Peyer's patch (tissue), 4 donors: Measurements from ENCODE around the gene ZYG11B. TPM values are rescaled to one million over a fixed set of nuclear protein-coding genes. Genes with fewer than 3 reads are reported as not detected.
"Not testable (repeated sequence)": the region's sequence is repeated elsewhere in the genome, so short reads cannot be mapped to it uniquely, and the experiment has no call there.

Experiments
- DNase-seq, 3 donors: peaks; one replicate each; pipeline ENCODE4 v3.0.0-alpha.2; 2017 to 2019
- H3K27ac ChIP-seq, 4 donors: fragments of 200-600 bp; sonication (generic); one replicate each; pipeline ENCODE4 v1.5.1; 2016 to 2019
- H3K27me3 ChIP-seq, 2 donors: fragments of 200-600 bp; sonication (generic); one replicate each; pipeline ENCODE4 v1.5.1; 2019
- H3K36me3 ChIP-seq, 3 donors: fragments of 200-600 bp; sonication (generic); one replicate each; pipeline ENCODE4 v1.5.1; 2016 to 2019
- H3K4me1 ChIP-seq, 4 donors: fragments of 200-600 bp; sonication (generic); one replicate each; pipeline ENCODE4 v1.5.1; 2016 to 2019
- H3K4me3 ChIP-seq, 4 donors: fragments of 200-600 bp; sonication (generic); 1 replicate in 3 of 4; 2 replicates in 1 of 4; pipeline ENCODE4 v1.5.1; 2016 to 2019; ENCODE audit warnings: mild to moderate bottlenecking in 1 of 4
- H3K9me3 ChIP-seq, 4 donors: fragments of 200-600 bp; sonication (generic); one replicate each; pipeline ENCODE4 v1.5.1; 2016 to 2019; ENCODE audit warnings: mild to moderate bottlenecking in 1 of 4
- CTCF ChIP-seq, 6 experiments: fragments of 450-650 bp in 4 of 6; fragments of 200-600 bp in 2 of 6; sonication (generic) in 1 of 6; IDR thresholded peaks; one replicate each; pipeline ENCODE4 v1.5.1; 2017 to 2019; ENCODE audit warnings: antibody characterized with exemption in 6 of 6, mild to moderate bottlenecking in 3 of 6, moderate library complexity in 1 of 6
- POLR2A ChIP-seq, 2 donors: fragments of 450-650 bp; IDR thresholded peaks; one replicate each; pipeline ENCODE4 v1.5.1; 2017; ENCODE audit warnings: antibody characterized with exemption in 2 of 2, mild to moderate bottlenecking in 2 of 2, moderate library complexity in 2 of 2
- small RNA-seq, 2 donors: library from RNA; depleted of rRNA; stranded (forward); fragments of <200 nt; gene quantifications; one replicate each; pipeline ENCODE3, GENCODE V24; 2016
- total RNA-seq, 4 donors: library from RNA; depleted of rRNA; stranded (reverse); fragments of >200 nt; gene quantifications; one replicate each; pipeline ENCODE4 v1.1.0, GENCODE V29; 2016

ZYG11B gene
- total RNA-seq, 4 donors from 2014 or later: 21.4 to 36.3 (median 27.8) TPM

- Histone ChIP-seq H3K36me3 (no peaks in the 10 kb centered on the region), H3K27me3 (no peaks in the 10 kb centered on the region), H3K9me3 (no peaks in the 10 kb centered on the region), H3K4me3 (no peak overlapping the region), H3K4me1 (no peaks in the 10 kb centered on the region), H3K27ac (no peak overlapping the region)
- no peak for TF ChIP-seq POLR2A (IDR thresholded peaks at IDR 0.05)
- no peak for TF ChIP-seq CTCF (IDR thresholded peaks at IDR 0.05)
- no peak for DNase-seq
Measured at GRCh38 chr1:52862666-52863458, 136.6 kb downstream of the ZYG11B start.

GRCh38 chr1:52867087-52867863, 141.0 kb downstream of the ZYG11B start:
- H3K4me3 ChIP-seq: no peak overlapping the region
- H3K27ac ChIP-seq: no peak overlapping the region
- no peaks in the 10 kb centered on the region for H3K36me3 ChIP-seq
- no peaks in the 10 kb centered on the region for H3K4me1 ChIP-seq
- no peak for TF ChIP-seq CTCF (IDR thresholded peaks at IDR 0.05)
- TF ChIP-seq POLR2A (IDR thresholded peaks at IDR 0.05): no peak
- no peaks in the 10 kb centered on the region for H3K9me3 ChIP-seq
- no peaks in the 10 kb centered on the region for H3K27me3 ChIP-seq
- DNase-seq: no peak

- not testable (repeated sequence) for DNase-seq, H3K27me3 ChIP-seq, H3K4me3 ChIP-seq, H3K9me3 ChIP-seq, H3K27ac ChIP-seq, H3K36me3 ChIP-seq, H3K4me1 ChIP-seq
Measured at GRCh38 chr1:52869727-52870126, 143.5 kb downstream of the ZYG11B start.

- TF ChIP-seq CTCF (IDR thresholded peaks at IDR 0.05) (no peak), POLR2A (IDR thresholded peaks at IDR 0.05) (no peak)
- Histone ChIP-seq H3K36me3 (no peaks in the 10 kb centered on the region), H3K9me3 (no peaks in the 10 kb centered on the region), H3K27ac (no peak overlapping the region), H3K27me3 (no peaks in the 10 kb centered on the region), H3K4me3 (no peak overlapping the region), H3K4me1 (no peaks in the 10 kb centered on the region)
- no peak for DNase-seq
Measured at GRCh38 chr1:52876843-52877242, 150.6 kb downstream of the ZYG11B start.

Small RNA genes within 50 kb of the gene (small RNA-seq; reads per million reads assigned to genes)
- gene RN7SL62P (0 reads per million in 2 donors), gene RNU2-30P (0 to 0.06 reads per million in 2 donors), gene RNU6-969P (0 reads per million in 2 donors)

Other genes starting within 250 kb of the ZYG11B start
- gene TUT4, start 173.4 kb upstream of the ZYG11B start, total RNA-seq: 100 to 1,000 TPM in 1 of 4 donors, 10 to 100 TPM in 3; 22.1 to 212 (median 50.0) TPM
- gene GPX7, start 124.1 kb upstream of the ZYG11B start, total RNA-seq: 1 to 10 TPM in 3 of 4 donors, not detected in 1; 1.4 to 6.2 (median 2.0) TPM
- gene SHISAL2A, start 93.3 kb upstream of the ZYG11B start, total RNA-seq: 1 to 10 TPM in 2 of 4 donors, under 1 TPM in 1, not detected in 1; 0.88 to 7.4 (median 1.7) TPM
- 10 to 100 TPM in 1 of 4 donors, 1 to 10 TPM in 3; 5.9 to 17.0 (median 9.4) TPM for gene COA7, start 28.1 kb upstream of the ZYG11B start, total RNA-seq
- gene ZYG11A, start 116.3 kb downstream of the ZYG11B start, total RNA-seq: not detected
- gene ECHDC2, start 195.3 kb downstream of the ZYG11B start, total RNA-seq: 100 to 1,000 TPM; 191 to 421 (median 263) TPM
- 100 to 1,000 TPM; 161 to 402 (median 219) TPM for gene SCP2, start 200.8 kb downstream of the ZYG11B start, total RNA-seq